Thoracic aorta (tissue), 2 donors: ENCODE results near the gene PHF13. TPM values are rescaled to one million over a fixed set of nuclear protein-coding genes. Genes with fewer than 3 reads are reported as not detected.

ENCODE experiments used
- ATAC-seq: fragments of 150-250 bp; one replicate; pipeline ENCODE4 v1.8.0; 2017; ENCODE audit warnings: low read depth; ENCODE audit not compliant: insufficient number of reproducible peaks, low FRiP score
- DNase-seq: peaks from one replicate; pipeline ENCODE4 v3.0.0-alpha.2; 2020; ENCODE audit warnings: low spot score
- H3K27ac ChIP-seq, 2 donors: fragments of 200-600 bp; sonication (generic); 1 replicate in 1 of 2; 2 replicates in 1 of 2; pipeline ENCODE4 v1.5.1; 2016; ENCODE audit warnings: mild to moderate bottlenecking in 2 of 2, moderate library complexity in 2 of 2
- H3K27me3 ChIP-seq: fragments of 200-600 bp; sonication (generic); replicated peaks from 2 replicates; pipeline ENCODE4 v1.6.0; 2016; ENCODE audit warnings: mild to moderate bottlenecking; ENCODE audit not compliant: insufficient read depth
- H3K36me3 ChIP-seq: fragments of 200-600 bp; sonication (generic); one replicate; pipeline ENCODE4 v1.5.1; 2016
- H3K4me1 ChIP-seq, 2 donors: fragments of 200-600 bp; sonication (generic); 1 replicate in 1 of 2; 2 replicates in 1 of 2; pipeline versions ENCODE4 v1.5.1 to v1.6.0; 2016; ENCODE audit warnings: low read depth in 2 of 2, mild to moderate bottlenecking in 1 of 2; ENCODE audit not compliant: control insufficient read depth in 1 of 2
- H3K4me3 ChIP-seq: fragments of 200-600 bp; sonication (generic); 2 replicates; pipeline ENCODE4 v1.5.1; 2016; ENCODE audit warnings: mild to moderate bottlenecking
- H3K9me3 ChIP-seq: fragments of 200-600 bp; sonication (generic); 2 replicates; pipeline ENCODE4 v1.5.1; 2016
- total RNA-seq, 2 donors: library from RNA; depleted of rRNA; stranded (reverse); fragments of >200 nt; gene quantifications; one replicate each; pipeline versions ENCODE4 v1.1.0 to v1.2.3, GENCODE V29; 2016
- TF ChIP-seq, protein P1 (sequence below): fragments of 200-600 bp; sonication (generic); IDR thresholded peaks from one replicate; pipeline ENCODE4 v1.5.1; 2019; ENCODE audit warnings: antibody characterized with exemption

PHF13 gene
- total RNA-seq, 2 donors from 2014 or later: 14.6 to 17.7 TPM

DNA sequence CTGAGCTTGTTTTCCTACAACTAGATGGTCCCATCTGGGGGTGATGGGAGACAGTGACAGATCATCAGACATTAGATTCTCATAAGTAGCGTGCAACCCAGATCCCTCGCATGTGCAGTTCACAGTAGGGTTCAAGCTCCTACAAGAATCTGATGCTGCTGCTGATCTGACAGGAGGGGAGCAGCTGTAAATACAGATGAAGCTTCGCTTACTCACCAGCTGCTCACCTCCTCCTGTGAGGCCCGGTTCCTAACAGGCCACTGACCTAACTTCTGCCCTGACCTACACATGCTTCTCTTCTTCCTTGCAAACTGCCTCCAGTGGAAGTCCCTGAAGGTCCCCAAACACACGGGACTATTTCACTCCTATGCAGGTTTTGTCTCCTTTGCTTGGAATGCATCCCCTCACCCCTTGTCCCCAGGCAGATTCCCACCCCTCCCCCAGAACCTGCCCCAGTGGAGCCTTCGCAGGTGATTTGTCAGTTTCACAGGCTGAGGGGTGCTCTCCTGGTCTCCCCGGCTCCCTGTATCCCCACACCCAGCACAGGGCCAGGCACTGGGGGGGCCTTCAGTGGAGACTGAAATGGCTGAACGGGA lies 39.4 kb upstream of the PHF13 start:
- no peaks in the 10 kb centered on the region for H3K9me3 ChIP-seq
- no peak for ATAC-seq
- TF ChIP-seq, protein P1, sequence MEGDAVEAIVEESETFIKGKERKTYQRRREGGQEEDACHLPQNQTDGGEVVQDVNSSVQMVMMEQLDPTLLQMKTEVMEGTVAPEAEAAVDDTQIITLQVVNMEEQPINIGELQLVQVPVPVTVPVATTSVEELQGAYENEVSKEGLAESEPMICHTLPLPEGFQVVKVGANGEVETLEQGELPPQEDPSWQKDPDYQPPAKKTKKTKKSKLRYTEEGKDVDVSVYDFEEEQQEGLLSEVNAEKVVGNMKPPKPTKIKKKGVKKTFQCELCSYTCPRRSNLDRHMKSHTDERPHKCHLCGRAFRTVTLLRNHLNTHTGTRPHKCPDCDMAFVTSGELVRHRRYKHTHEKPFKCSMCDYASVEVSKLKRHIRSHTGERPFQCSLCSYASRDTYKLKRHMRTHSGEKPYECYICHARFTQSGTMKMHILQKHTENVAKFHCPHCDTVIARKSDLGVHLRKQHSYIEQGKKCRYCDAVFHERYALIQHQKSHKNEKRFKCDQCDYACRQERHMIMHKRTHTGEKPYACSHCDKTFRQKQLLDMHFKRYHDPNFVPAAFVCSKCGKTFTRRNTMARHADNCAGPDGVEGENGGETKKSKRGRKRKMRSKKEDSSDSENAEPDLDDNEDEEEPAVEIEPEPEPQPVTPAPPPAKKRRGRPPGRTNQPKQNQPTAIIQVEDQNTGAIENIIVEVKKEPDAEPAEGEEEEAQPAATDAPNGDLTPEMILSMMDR: no peak

DNA sequence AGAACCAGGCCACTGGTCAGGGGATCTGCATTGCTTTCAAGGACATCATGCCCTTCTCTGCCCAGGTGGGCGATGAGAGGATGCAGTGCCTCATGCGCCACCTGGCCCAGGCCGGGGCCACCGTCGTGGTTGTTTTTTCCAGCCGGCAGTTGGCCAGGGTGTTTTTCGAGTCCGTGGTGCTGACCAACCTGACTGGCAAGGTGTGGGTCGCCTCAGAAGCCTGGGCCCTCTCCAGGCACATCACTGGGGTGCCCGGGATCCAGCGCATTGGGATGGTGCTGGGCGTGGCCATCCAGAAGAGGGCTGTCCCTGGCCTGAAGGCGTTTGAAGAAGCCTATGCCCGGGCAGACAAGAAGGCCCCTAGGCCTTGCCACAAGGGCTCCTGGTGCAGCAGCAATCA lies 38.7 kb upstream of the PHF13 start:
- ATAC-seq (no peak), DNase-seq (no peak)
- Histone ChIP-seq H3K4me1 (peaks cover 5 to 9% of the 10 kb centered on the region in 2 donors), H3K4me3 (no peak overlapping the region), H3K36me3 (no peaks in the 10 kb centered on the region), H3K27me3 (no peaks in the 10 kb centered on the region), H3K27ac (no peak overlapping the region), H3K9me3 (no peaks in the 10 kb centered on the region)
- TF ChIP-seq, protein P1: no peak

More for the DNA sequence above, 39.4 kb upstream of the PHF13 start:
- Histone ChIP-seq H3K27me3 (no peaks in the 10 kb centered on the region), H3K4me3 (no peak overlapping the region), H3K27ac (no peak overlapping the region), H3K36me3 (no peaks in the 10 kb centered on the region), H3K4me1 (peaks cover under 1 to 4% of the 10 kb centered on the region in 2 donors)
- no peak for DNase-seq

DNA sequence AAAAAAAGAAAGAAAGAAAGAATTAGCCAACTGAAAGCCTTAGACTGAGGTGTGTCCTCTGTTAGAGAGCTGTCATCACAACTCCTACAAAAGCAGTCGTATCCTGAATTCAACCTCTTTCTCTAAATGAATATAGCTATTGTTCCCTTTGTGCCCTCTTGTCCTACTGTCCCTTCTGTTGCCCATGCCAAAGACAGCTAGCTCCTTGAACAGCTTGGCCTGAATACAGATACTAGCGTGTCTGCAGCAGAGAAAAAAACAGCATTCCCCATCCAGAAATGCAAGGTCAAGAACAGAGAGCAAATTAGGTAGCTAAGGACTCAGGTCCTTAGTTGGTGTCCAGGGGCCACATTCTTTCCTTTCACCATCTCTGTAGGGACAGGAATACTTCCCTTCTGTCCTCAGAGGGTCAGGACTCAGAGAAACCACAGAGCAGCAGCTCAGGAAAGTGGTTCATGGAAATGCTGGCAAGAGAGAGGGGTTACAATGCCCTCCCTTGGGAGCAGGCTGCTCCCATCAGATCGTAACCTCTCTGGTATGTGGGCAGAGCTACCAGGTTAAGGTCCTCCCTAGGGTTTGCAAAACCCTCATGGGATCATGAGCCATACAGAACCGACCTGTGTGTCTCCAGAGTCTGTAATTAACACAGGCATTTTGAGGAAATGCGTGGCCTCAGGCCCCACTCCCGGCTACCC lies 35.6 kb upstream of the PHF13 start:
- Histone ChIP-seq H3K27me3 (no peaks in the 10 kb centered on the region), H3K9me3 (no peaks in the 10 kb centered on the region), H3K27ac (peak overlapping the region in 1 of 2 donors; percentile 93), H3K4me3 (no peak overlapping the region), H3K4me1 (peaks cover 16 to 27% of the 10 kb centered on the region in 2 donors), H3K36me3 (no peaks in the 10 kb centered on the region)
- ATAC-seq (no peak), DNase-seq (no peak)
- TF ChIP-seq, protein P1: no peak

DNA sequence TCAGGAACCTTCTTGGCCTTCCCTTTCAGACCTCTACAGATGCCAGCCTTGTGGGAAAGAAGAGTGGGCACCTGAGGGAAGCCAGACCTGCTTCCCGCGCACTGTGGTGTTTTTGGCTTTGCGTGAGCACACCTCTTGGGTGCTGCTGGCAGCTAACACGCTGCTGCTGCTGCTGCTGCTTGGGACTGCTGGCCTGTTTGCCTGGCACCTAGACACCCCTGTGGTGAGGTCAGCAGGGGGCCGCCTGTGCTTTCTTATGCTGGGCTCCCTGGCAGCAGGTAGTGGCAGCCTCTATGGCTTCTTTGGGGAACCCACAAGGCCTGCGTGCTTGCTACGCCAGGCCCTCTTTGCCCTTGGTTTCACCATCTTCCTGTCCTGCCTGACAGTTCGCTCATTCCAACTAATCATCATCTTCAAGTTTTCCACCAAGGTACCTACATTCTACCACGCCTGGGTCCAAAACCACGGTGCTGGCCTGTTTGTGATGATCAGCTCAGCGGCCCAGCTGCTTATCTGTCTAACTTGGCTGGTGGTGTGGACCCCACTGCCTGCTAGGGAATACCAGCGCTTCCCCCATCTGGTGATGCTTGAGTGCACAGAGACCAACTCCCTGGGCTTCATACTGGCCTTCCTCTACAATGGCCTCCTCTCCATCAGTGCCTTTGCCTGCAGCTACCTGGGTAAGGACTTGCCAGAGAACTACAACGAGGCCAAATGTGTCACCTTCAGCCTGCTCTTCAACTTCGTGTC lies 34.7 kb upstream of the PHF13 start:
- H3K4me3 ChIP-seq: peak overlapping the region; percentile 93
- no peak for ATAC-seq

More for the DNA sequence above, 34.7 kb upstream of the PHF13 start:
- no peaks in the 10 kb centered on the region for H3K36me3 ChIP-seq
- no peaks in the 10 kb centered on the region for H3K9me3 ChIP-seq
- no peak for DNase-seq
- TF ChIP-seq, protein P1: no peak
- peaks cover 16 to 27% of the 10 kb centered on the region in 2 donors for H3K4me1 ChIP-seq
- H3K27me3 ChIP-seq: no peaks in the 10 kb centered on the region
- H3K27ac ChIP-seq: peak overlapping the region; percentile 90 to 93
